Esophagus (tissue), 2 donors: ENCODE data around the gene TBC1D12. TPM values are rescaled to one million over a fixed set of nuclear protein-coding genes. Genes with fewer than 3 reads are reported as not detected.

Experiments used
- H3K27ac ChIP-seq, 2 donors: one replicate each; pipeline ENCODE4 v1.5.1; 2013; ENCODE audit warnings: low read depth in 2 of 2, mild to moderate bottlenecking in 2 of 2, inconsistent platforms in 1 of 2, low read length in 1 of 2, moderate library complexity in 1 of 2
- H3K27me3 ChIP-seq, 2 donors: one replicate each; pipeline ENCODE4 v1.6.1; 2013; ENCODE audit warnings: low read length in 2 of 2, control low read depth in 1 of 2, mild to moderate bottlenecking in 1 of 2; ENCODE audit not compliant: insufficient read depth in 2 of 2, control insufficient read depth in 1 of 2
- H3K36me3 ChIP-seq, 2 donors: one replicate each; pipeline ENCODE4 v1.6.1; 2013; ENCODE audit warnings: low read length in 1 of 2; ENCODE audit not compliant: control insufficient read depth in 2 of 2, insufficient read depth in 2 of 2
- H3K4me1 ChIP-seq, 2 donors: one replicate each; pipeline ENCODE4 v1.6.1; 2013; ENCODE audit warnings: low read length in 1 of 2; ENCODE audit not compliant: control insufficient read depth in 2 of 2, insufficient read depth in 2 of 2
- H3K4me3 ChIP-seq, 2 donors: one replicate each; pipeline ENCODE4 v1.5.1; 2013; ENCODE audit warnings: low read length in 2 of 2, mild to moderate bottlenecking in 2 of 2, low read depth in 1 of 2, moderate library complexity in 1 of 2
- H3K9me3 ChIP-seq, 2 donors: one replicate each; pipeline ENCODE4 v1.6.1; 2013; ENCODE audit warnings: mild to moderate bottlenecking in 2 of 2, low read depth in 1 of 2, low read length in 1 of 2, moderate library complexity in 1 of 2; ENCODE audit not compliant: control insufficient read depth in 2 of 2, insufficient read depth in 1 of 2
- WGBS, 2 donors: extraction: QIAGEN DNeasy Blood & Tissue Kit; methylation state at CpG; one replicate each; pipeline ENCODE4 v1.1.7; 2013; 5-methylcytosine and 5-hydroxymethylcytosine counted together
- polyA plus RNA-seq, 2 donors: library from polyadenylated mRNA; stranded (reverse); fragments of 200-250 nt; gene quantifications; one replicate each; pipeline ENCODE4 v1.2.3, GENCODE V29; 2013
- donor health status: healthy with polysubstance abuse.
- donor health status: Bipolar disorder and iron deficiency.

TBC1D12 gene
- polyA plus RNA-seq, 2 donors = 4.0 to 9.1 TPM

GRCh38 chr10:94440096-94440495, 37.8 kb downstream of the TBC1D12 start:
- no peak overlapping the region for H3K4me3 ChIP-seq
- H3K27ac ChIP-seq = no peak overlapping the region
- no peaks in the 10 kb centered on the region for H3K4me1 ChIP-seq
- peaks cover 0 to 2% of the 10 kb centered on the region in 2 donors for H3K9me3 ChIP-seq
- H3K36me3 ChIP-seq = no peaks in the 10 kb centered on the region
- H3K27me3 ChIP-seq = no peaks in the 10 kb centered on the region

GRCh38 chr10:94443047-94443446, 40.7 kb downstream of the TBC1D12 start:
- Histone ChIP-seq H3K4me1 (no peaks in the 10 kb centered on the region), H3K4me3 (no peak overlapping the region), H3K36me3 (no peaks in the 10 kb centered on the region), H3K27me3 (no peaks in the 10 kb centered on the region), H3K27ac (no peak overlapping the region), H3K9me3 (no peaks in the 10 kb centered on the region)
- WGBS, 2 donors = 55 to 62% methylated on average over 2 of the region's 2 CpGs

GRCh38 chr10:94443549-94443948, 41.2 kb downstream of the TBC1D12 start:
- Histone ChIP-seq H3K9me3 (no peaks in the 10 kb centered on the region), H3K27me3 (no peaks in the 10 kb centered on the region), H3K36me3 (no peaks in the 10 kb centered on the region), H3K4me1 (no peaks in the 10 kb centered on the region), H3K27ac (no peak overlapping the region), H3K4me3 (no peak overlapping the region)
- 85 to 89% methylated on average over 4 of the region's 4 CpGs for WGBS, 2 donors

GRCh38 chr10:94450782-94451181, 48.4 kb downstream of the TBC1D12 start:
- Histone ChIP-seq H3K27me3 (no peaks in the 10 kb centered on the region), H3K27ac (no peak overlapping the region), H3K4me3 (no peak overlapping the region), H3K9me3 (no peaks in the 10 kb centered on the region), H3K36me3 (no peaks in the 10 kb centered on the region), H3K4me1 (no peaks in the 10 kb centered on the region)

DNA sequence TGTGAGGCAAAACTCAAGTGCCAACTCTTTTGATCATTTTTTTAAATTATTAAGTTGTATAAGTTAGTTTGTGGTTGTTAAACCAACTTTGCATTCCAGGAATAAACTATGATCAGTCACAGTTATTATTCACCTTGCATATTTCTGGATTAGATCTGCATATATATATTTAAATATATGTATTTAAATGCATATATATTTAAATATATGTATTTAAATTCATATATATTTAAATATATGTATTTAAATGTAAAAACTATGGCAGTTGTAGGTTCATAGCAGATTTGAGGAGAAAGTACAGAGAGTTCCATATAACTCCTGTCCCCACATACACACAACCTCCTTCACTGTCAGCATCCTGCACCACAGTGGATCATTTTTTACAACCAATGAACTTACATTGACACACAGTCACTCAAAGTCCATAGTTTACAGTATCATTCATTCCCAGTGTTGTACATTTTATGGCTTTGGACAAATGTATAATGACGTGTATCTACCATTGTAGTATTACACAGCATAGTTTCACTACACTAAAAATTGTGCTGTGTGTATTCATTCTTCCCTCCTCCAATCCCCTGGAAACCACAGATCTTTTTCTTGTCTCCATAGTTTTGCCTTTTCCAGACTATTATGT, 49.7 kb downstream of the TBC1D12 start:
- H3K27me3 ChIP-seq = no peaks in the 10 kb centered on the region
- no peaks in the 10 kb centered on the region for H3K36me3 ChIP-seq
- no peaks in the 10 kb centered on the region for H3K4me1 ChIP-seq
- no peaks in the 10 kb centered on the region for H3K9me3 ChIP-seq
- no peak overlapping the region for H3K27ac ChIP-seq
- 94 to 95% methylated on average over 1 of the region's 1 CpG for WGBS, 2 donors
- H3K4me3 ChIP-seq = no peak overlapping the region

DNA sequence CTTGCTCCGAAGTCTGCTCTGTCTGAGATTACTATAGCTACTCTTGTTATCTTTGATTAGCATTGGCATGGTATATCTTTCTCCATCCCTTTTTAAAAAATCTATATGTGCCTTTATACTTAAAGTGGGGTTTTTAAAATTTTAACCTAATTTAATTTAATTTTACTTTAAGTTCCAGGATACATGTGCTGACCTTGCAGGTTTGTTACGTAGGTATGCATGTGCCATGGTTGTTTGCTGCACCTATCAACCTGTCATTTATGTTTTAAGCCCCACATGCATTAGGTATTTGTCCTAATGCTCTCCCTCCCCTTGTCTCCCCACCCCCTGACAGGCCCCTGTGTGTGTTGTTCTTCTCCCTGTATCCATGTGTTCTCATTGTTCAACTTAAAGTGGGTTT, 54.6 kb downstream of the TBC1D12 start:
- H3K36me3 ChIP-seq = peaks cover 0 to 2% of the 10 kb centered on the region in 2 donors

DNA sequence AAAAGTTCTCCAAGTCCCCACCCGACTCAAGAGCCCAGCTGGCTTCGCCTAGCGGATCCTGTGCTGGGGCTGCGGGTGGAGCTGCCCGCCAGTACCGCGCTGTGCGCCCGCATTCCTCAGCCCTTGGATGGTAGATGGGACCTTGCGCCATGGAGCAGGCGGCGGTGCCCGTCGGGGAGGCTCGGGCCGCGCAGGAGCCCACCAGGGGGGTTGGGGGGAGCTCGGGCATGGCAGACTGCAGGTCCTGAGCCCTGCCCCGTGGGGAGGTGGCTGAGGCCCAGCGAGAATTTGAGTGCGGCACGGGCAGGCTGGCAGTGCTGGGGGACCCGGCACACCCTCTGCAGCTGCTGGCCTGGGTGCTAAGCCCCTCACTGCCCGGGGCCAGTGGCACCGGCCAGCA, 57.0 kb downstream of the TBC1D12 start:
- H3K4me1 ChIP-seq = no peaks in the 10 kb centered on the region
- WGBS, 2 donors = 95 to 98% methylated on average over 24 to 25 of the region's 25 CpGs
- H3K27ac ChIP-seq = no peak overlapping the region
- no peak overlapping the region for H3K4me3 ChIP-seq
- H3K27me3 ChIP-seq = no peaks in the 10 kb centered on the region
- peaks cover 0 to 9% of the 10 kb centered on the region in 2 donors for H3K9me3 ChIP-seq
- peaks cover 0 to 2% of the 10 kb centered on the region in 2 donors for H3K36me3 ChIP-seq

More for the DNA sequence above, 54.6 kb downstream of the TBC1D12 start:
- Histone ChIP-seq H3K27me3 (no peaks in the 10 kb centered on the region), H3K4me3 (no peak overlapping the region), H3K27ac (no peak overlapping the region), H3K4me1 (no peaks in the 10 kb centered on the region), H3K9me3 (peaks cover 0 to 9% of the 10 kb centered on the region in 2 donors)
- 93% methylated on average over 2 of the region's 2 CpGs for WGBS, 2 donors

- WGBS, 2 donors = 92 to 94% methylated on average over 1 of the region's 1 CpG
- H3K4me1 ChIP-seq = no peaks in the 10 kb centered on the region
- no peaks in the 10 kb centered on the region for H3K27me3 ChIP-seq
- no peak overlapping the region for H3K27ac ChIP-seq
- no peak overlapping the region for H3K4me3 ChIP-seq
- peaks cover 0 to 2% of the 10 kb centered on the region in 2 donors for H3K36me3 ChIP-seq
- peaks cover 0 to 9% of the 10 kb centered on the region in 2 donors for H3K9me3 ChIP-seq
These were observed 59.2 kb downstream of the TBC1D12 start for GRCh38 chr10:94461503-94461902.

DNA sequence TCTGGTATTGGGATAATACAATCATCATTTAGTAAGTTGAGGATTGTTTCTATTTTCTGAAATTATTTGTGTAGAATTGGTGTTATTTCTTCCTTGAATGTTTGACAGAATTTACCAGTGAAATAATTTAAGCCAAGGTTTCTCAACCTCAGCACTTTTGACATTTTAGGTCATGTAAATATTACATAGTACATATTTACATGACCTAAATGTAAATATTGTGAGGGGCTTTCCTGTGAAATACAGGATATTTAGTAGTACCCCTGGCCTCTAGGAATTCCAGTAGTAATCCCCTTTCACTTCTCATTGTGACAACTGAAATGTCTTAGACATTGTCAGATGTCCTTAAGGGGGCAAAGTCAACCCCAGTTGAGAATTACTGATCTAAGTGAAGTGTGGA, 59.8 kb downstream of the TBC1D12 start:
- H3K4me3 ChIP-seq = no peak overlapping the region

DNA sequence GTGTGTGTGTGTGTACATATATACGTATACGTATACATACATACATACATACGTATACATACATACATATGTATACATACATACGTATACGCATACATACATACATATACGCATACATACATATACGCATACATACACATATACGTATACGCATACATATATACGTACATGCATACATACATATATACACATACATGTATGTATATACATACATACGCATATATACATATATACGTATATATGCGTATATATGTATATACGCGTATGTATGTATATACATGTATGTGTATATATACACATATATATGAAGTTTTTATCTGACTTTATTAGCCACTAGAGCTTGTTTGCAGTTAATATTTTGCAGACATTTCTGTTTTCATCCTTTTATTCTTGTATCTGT, 63.3 kb downstream of the TBC1D12 start:
- Histone ChIP-seq H3K4me3 (no peak overlapping the region), H3K36me3 (no peaks in the 10 kb centered on the region), H3K27me3 (no peaks in the 10 kb centered on the region), H3K27ac (no peak overlapping the region), H3K4me1 (no peaks in the 10 kb centered on the region), H3K9me3 (no peaks in the 10 kb centered on the region)
- 92% methylated on average over 15 of the region's 15 CpGs for WGBS, 2 donors

More for the DNA sequence above, 59.8 kb downstream of the TBC1D12 start:
- Histone ChIP-seq H3K27me3 (no peaks in the 10 kb centered on the region), H3K36me3 (peaks cover 0 to 2% of the 10 kb centered on the region in 2 donors), H3K4me1 (no peaks in the 10 kb centered on the region), H3K9me3 (peaks cover 0 to 9% of the 10 kb centered on the region in 2 donors), H3K27ac (no peak overlapping the region)
